Measurements from ENCODE around the gene CDX1.

CDX1 gene

DNA sequence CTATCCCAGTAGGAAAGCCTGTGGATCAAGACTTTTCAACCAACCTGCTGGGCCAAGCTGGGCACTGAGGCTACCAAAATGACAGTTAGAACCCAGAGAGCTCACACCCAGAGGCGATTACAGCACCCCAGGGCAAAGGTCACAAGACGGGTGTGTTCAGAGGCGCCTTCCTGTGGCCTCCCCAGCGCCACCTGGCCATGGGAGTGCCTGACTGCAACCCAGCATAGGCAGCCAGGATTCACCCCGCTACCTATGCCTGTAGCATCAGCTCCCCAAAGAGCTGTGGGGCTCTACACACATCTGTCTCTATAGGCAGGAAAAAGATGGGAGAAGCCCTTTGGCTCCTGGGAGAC, 44.4 kb upstream of the CDX1 start:
- Histone ChIP-seq H3K36me3 (ENCODE audit: control insufficient read depth in 1 of 2, insufficient read depth in 2 of 2, low read depth in 1 of 2, low read length in 2 of 2) (peaks cover 94 to 99% of the 10 kb centered on the region in 2 experiments), H2BK15ac (ENCODE audit: low read depth, poor library complexity, severe bottlenecking) (no peak overlapping the region), H3K23ac (ENCODE audit: low read length in 2 of 2) (no peak overlapping the region), H3K4me3 (ENCODE audit: insufficient read depth in 1 of 2, low read depth in 1 of 2, low read length in 2 of 2) (no peak overlapping the region), H2BK5ac (ENCODE audit: low read depth, low read length, poor library complexity, severe bottlenecking) (no peak overlapping the region), H2AFZ (ENCODE audit: low read depth, low read length) (no peak overlapping the region), H2BK120ac (ENCODE audit: low read depth, low read length) (no peak overlapping the region), H3K9me3 (ENCODE audit: control insufficient read depth, low read length) (no peaks in the 10 kb centered on the region), H4K91ac (ENCODE audit: low read length) (no peak overlapping the region), H3K14ac (ENCODE audit: low read length in 2 of 2) (no peak overlapping the region), H4K8ac (ENCODE audit: low read length) (no peak overlapping the region), H3K18ac (ENCODE audit: low read depth in 1 of 2, low read length in 2 of 2) (no peak overlapping the region), H3K27ac (ENCODE audit: low read length, poor library complexity, severe bottlenecking) (no peak overlapping the region), H3K27me3 (ENCODE audit: control insufficient read depth in 1 of 2, insufficient read depth in 1 of 2, low read length in 2 of 2) (no peaks in the 10 kb centered on the region), H3K79me1 (replicated peaks; ENCODE audit: low read length, poor library complexity, severe bottlenecking) (peaks cover 8% of the 10 kb centered on the region), H3K4me1 (ENCODE audit: control insufficient read depth, insufficient read depth, low read depth, low read length) (no peaks in the 10 kb centered on the region), H3K4me2 (ENCODE audit: low read length, poor library complexity, severe bottlenecking) (no peak overlapping the region), H2AK5ac (ENCODE audit: low read length, severe bottlenecking) (no peak overlapping the region), H3K4ac (ENCODE audit: low read depth in 1 of 2, low read length in 2 of 2) (no peak overlapping the region), H2BK12ac (ENCODE audit: low read length in 2 of 2) (no peak overlapping the region), H3K9ac (ENCODE audit: low read length) (peak overlapping the region; percentile 36)
- 83% methylated on average over 4 of the region's 5 CpGs for WGBS
- DNase-seq, result no peak

- Histone ChIP-seq H3K4ac (ENCODE audit: low read depth in 1 of 2, low read length in 2 of 2) (no peak overlapping the region), H3K14ac (ENCODE audit: low read length in 2 of 2) (peak overlapping the region in 1 of 2 experiments; percentile 73), H2BK12ac (ENCODE audit: low read length in 2 of 2) (no peak overlapping the region), H3K18ac (ENCODE audit: low read depth in 1 of 2, low read length in 2 of 2) (no peak overlapping the region), H3K23ac (ENCODE audit: low read length in 2 of 2) (no peak overlapping the region), H2BK120ac (ENCODE audit: low read depth, low read length) (no peak overlapping the region), H2BK5ac (ENCODE audit: low read depth, low read length, poor library complexity, severe bottlenecking) (no peak overlapping the region), H3K4me3 (ENCODE audit: insufficient read depth in 1 of 2, low read depth in 1 of 2, low read length in 2 of 2) (no peak overlapping the region), H3K4me2 (ENCODE audit: low read length, poor library complexity, severe bottlenecking) (no peak overlapping the region), H3K27ac (ENCODE audit: low read length, poor library complexity, severe bottlenecking) (no peak overlapping the region), H3K79me1 (replicated peaks; ENCODE audit: low read length, poor library complexity, severe bottlenecking) (peaks cover 9% of the 10 kb centered on the region), H3K36me3 (ENCODE audit: control insufficient read depth in 1 of 2, insufficient read depth in 2 of 2, low read depth in 1 of 2, low read length in 2 of 2) (peaks cover 92 to 96% of the 10 kb centered on the region in 2 experiments), H3K9ac (ENCODE audit: low read length) (peak overlapping the region; percentile 36), H2BK15ac (ENCODE audit: low read depth, poor library complexity, severe bottlenecking) (no peak overlapping the region), H2AK5ac (ENCODE audit: low read length, severe bottlenecking) (no peak overlapping the region), H4K8ac (ENCODE audit: low read length) (no peak overlapping the region), H3K4me1 (ENCODE audit: control insufficient read depth, insufficient read depth, low read depth, low read length) (no peaks in the 10 kb centered on the region), H2AFZ (ENCODE audit: low read depth, low read length) (no peak overlapping the region), H4K91ac (ENCODE audit: low read length) (no peak overlapping the region), H3K9me3 (ENCODE audit: control insufficient read depth, low read length) (no peaks in the 10 kb centered on the region), H3K27me3 (ENCODE audit: control insufficient read depth in 1 of 2, insufficient read depth in 1 of 2, low read length in 2 of 2) (no peaks in the 10 kb centered on the region)
- 95% methylated on average over 15 of the region's 15 CpGs for WGBS
- DNase-seq, result no peak
Measured at GRCh38 chr5:150122536-150123481, 43.8 kb upstream of the CDX1 start.

DNA sequence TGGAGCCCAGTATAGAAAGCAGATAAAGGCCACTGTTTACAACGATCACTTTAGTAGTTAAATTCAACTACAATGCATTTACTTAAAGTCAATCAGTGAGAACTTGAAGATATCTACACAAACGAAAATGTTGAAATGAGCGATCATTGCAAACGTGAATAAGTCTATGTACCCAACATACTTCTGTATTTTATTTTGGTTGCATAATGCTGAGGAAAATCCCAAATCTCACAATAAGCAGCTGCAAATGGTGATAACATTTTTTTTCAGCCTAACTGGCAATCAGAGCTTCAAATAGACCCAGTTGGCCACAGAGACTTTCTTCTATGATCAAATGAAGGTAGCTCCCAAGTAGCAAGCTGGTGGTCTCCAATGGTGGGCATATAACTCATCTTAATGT, 43.0 kb upstream of the CDX1 start:
- Histone ChIP-seq H2BK120ac (ENCODE audit: low read depth, low read length) (no peak overlapping the region), H4K8ac (ENCODE audit: low read length) (no peak overlapping the region), H3K23ac (ENCODE audit: low read length in 2 of 2) (no peak overlapping the region), H2AK5ac (ENCODE audit: low read length, severe bottlenecking) (no peak overlapping the region), H2AFZ (ENCODE audit: low read depth, low read length) (no peak overlapping the region), H3K4me2 (ENCODE audit: low read length, poor library complexity, severe bottlenecking) (no peak overlapping the region), H3K79me1 (replicated peaks; ENCODE audit: low read length, poor library complexity, severe bottlenecking) (peaks cover 13% of the 10 kb centered on the region), H3K9me3 (ENCODE audit: control insufficient read depth, low read length) (no peaks in the 10 kb centered on the region), H2BK12ac (ENCODE audit: low read length in 2 of 2) (no peak overlapping the region), H3K9ac (ENCODE audit: low read length) (peak overlapping the region; percentile 17), H2BK5ac (ENCODE audit: low read depth, low read length, poor library complexity, severe bottlenecking) (no peak overlapping the region), H4K91ac (ENCODE audit: low read length) (no peak overlapping the region), H3K18ac (ENCODE audit: low read depth in 1 of 2, low read length in 2 of 2) (no peak overlapping the region), H3K4me1 (ENCODE audit: control insufficient read depth, insufficient read depth, low read depth, low read length) (peaks cover 3% of the 10 kb centered on the region), H2BK15ac (ENCODE audit: low read depth, poor library complexity, severe bottlenecking) (no peak overlapping the region), H3K27ac (ENCODE audit: low read length, poor library complexity, severe bottlenecking) (no peak overlapping the region), H3K14ac (ENCODE audit: low read length in 2 of 2) (no peak overlapping the region), H3K4ac (ENCODE audit: low read depth in 1 of 2, low read length in 2 of 2) (no peak overlapping the region), H3K27me3 (ENCODE audit: control insufficient read depth in 1 of 2, insufficient read depth in 1 of 2, low read length in 2 of 2) (no peaks in the 10 kb centered on the region), H3K4me3 (ENCODE audit: insufficient read depth in 1 of 2, low read depth in 1 of 2, low read length in 2 of 2) (no peak overlapping the region), H3K36me3 (ENCODE audit: control insufficient read depth in 1 of 2, insufficient read depth in 2 of 2, low read depth in 1 of 2, low read length in 2 of 2) (peaks cover 92 to 96% of the 10 kb centered on the region in 2 experiments)
- DNase-seq, result no peak
- 63% methylated on average over 1 of the region's 4 CpGs for WGBS

DNA sequence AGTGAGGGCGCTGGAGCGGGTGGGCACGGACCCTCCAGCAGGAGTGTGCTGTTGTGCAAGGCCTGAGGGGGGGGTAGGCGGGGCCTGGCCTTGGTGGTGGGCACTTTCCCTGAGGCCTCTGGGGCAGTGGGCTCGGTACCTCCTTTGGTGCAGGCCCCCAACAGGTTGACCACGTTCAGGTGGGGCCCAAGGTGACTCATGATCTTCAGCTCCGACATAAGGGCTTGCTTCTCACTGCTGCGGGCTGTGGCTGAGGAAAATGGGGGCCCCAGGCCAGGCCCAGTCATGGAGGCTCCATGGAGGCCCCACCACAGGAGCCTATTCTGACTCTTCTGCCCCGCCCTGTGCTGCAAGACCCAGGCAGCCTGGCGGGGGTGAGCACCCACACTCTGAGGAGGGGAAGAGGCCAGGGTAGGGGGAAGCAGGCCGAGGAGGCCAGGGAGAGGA, 42.4 kb upstream of the CDX1 start:
- Histone ChIP-seq H3K4me1 (ENCODE audit: control insufficient read depth, insufficient read depth, low read depth, low read length) (peaks cover 3% of the 10 kb centered on the region), H4K91ac (ENCODE audit: low read length) (no peak overlapping the region), H3K9me3 (ENCODE audit: control insufficient read depth, low read length) (no peaks in the 10 kb centered on the region), H4K8ac (ENCODE audit: low read length) (no peak overlapping the region), H3K4me3 (ENCODE audit: insufficient read depth in 1 of 2, low read depth in 1 of 2, low read length in 2 of 2) (no peak overlapping the region), H3K4me2 (ENCODE audit: low read length, poor library complexity, severe bottlenecking) (no peak overlapping the region), H3K79me1 (replicated peaks; ENCODE audit: low read length, poor library complexity, severe bottlenecking) (peaks cover 18% of the 10 kb centered on the region), H3K27ac (ENCODE audit: low read length, poor library complexity, severe bottlenecking) (no peak overlapping the region), H3K27me3 (ENCODE audit: control insufficient read depth in 1 of 2, insufficient read depth in 1 of 2, low read length in 2 of 2) (no peaks in the 10 kb centered on the region), H2AFZ (ENCODE audit: low read depth, low read length) (no peak overlapping the region), H2AK5ac (ENCODE audit: low read length, severe bottlenecking) (no peak overlapping the region), H2BK5ac (ENCODE audit: low read depth, low read length, poor library complexity, severe bottlenecking) (no peak overlapping the region), H3K23ac (ENCODE audit: low read length in 2 of 2) (no peak overlapping the region), H3K36me3 (ENCODE audit: control insufficient read depth in 1 of 2, insufficient read depth in 2 of 2, low read depth in 1 of 2, low read length in 2 of 2) (peaks cover 92 to 96% of the 10 kb centered on the region in 2 experiments), H3K14ac (ENCODE audit: low read length in 2 of 2) (no peak overlapping the region), H3K18ac (ENCODE audit: low read depth in 1 of 2, low read length in 2 of 2) (no peak overlapping the region), H2BK15ac (ENCODE audit: low read depth, poor library complexity, severe bottlenecking) (no peak overlapping the region), H3K9ac (ENCODE audit: low read length) (peak overlapping the region; percentile 17), H2BK120ac (ENCODE audit: low read depth, low read length) (no peak overlapping the region), H3K4ac (ENCODE audit: low read depth in 1 of 2, low read length in 2 of 2) (no peak overlapping the region), H2BK12ac (ENCODE audit: low read length in 2 of 2) (no peak overlapping the region)
- 91% methylated on average over 11 of the region's 11 CpGs for WGBS
- no peak for DNase-seq
